BLaER1 treated with 17β-estradiol and CSF1 and Interleukin-3, amounts not matched to agents 10 nM and 100 nM (cell line): ENCODE results near the gene ROBO1.
A peak's percentile ranks its signal among the peaks of the same experiment; 100 is the strongest.
"Not testable (repeated sequence)": the region's sequence is repeated elsewhere in the genome, so short reads cannot be mapped to it uniquely, and the experiment has no call there.

Experiments used
- H3K27ac ChIP-seq, 11 experiments: shearing (Covaris generic); formaldehyde crosslinking; 2 replicates each; pipeline ENCODE4 v1.8.1; 2022
- H3K27me3 ChIP-seq, 11 experiments: shearing (Covaris generic); formaldehyde crosslinking; 2 replicates each; pipeline ENCODE4 v1.8.1; 2022
- H3K36me3 ChIP-seq, 11 experiments: shearing (Covaris generic); formaldehyde crosslinking; 2 replicates each; pipeline ENCODE4 v1.8.1; 2022
- H3K4me1 ChIP-seq, 10 experiments: shearing (Covaris generic); formaldehyde crosslinking; 2 replicates each; pipeline ENCODE4 v1.8.1; 2022
- H3K4me2 ChIP-seq, 11 experiments: shearing (Covaris generic); formaldehyde crosslinking; 2 replicates each; pipeline ENCODE4 v1.8.1; 2022
- H3K4me3 ChIP-seq, 10 experiments: shearing (Covaris generic); formaldehyde crosslinking; 2 replicates each; pipeline ENCODE4 v1.8.1; 2022
- H3K9ac ChIP-seq, 11 experiments: shearing (Covaris generic); formaldehyde crosslinking; 2 replicates each; pipeline ENCODE4 v1.8.1; 2022
- H3K9me3 ChIP-seq, 11 experiments: shearing (Covaris generic); formaldehyde crosslinking; replicated peaks in 1 of 11; 2 replicates each; pipeline ENCODE4 v1.8.1; 2022
- H4K20me1 ChIP-seq, 11 experiments: shearing (Covaris generic); formaldehyde crosslinking; 2 replicates each; pipeline ENCODE4 v1.8.1; 2022
- Cebpa-rat ChIP-seq, 11 experiments: shearing (Covaris generic); IDR thresholded peaks; 2 replicates each; pipeline ENCODE4 v1.8.1; 2022

ROBO1 gene

GRCh38 chr3:79543218-79543982, 224.4 kb downstream of the ROBO1 start:
- H3K27ac ChIP-seq, result no peak overlapping the region
- peaks cover 0 to 8% (median 0%) of the 10 kb centered on the region in 10 experiments; a peak in 3 of 20 replicates for H3K4me1 ChIP-seq
- no peak overlapping the region for H3K9ac ChIP-seq
- H3K27me3 ChIP-seq, result no peaks in the 10 kb centered on the region
- no peaks in the 10 kb centered on the region for H3K36me3 ChIP-seq
- TF ChIP-seq Cebpa-rat (IDR thresholded peaks at IDR 0.05), result no peak
- H4K20me1 ChIP-seq, result no peaks in the 10 kb centered on the region
- no peaks in the 10 kb centered on the region for H3K9me3 ChIP-seq
- no peak overlapping the region for H3K4me3 ChIP-seq
- H3K4me2 ChIP-seq, result peak overlapping the region in 1 of 11 experiments; percentile 27; a peak in 1 of 22 replicates

DNA sequence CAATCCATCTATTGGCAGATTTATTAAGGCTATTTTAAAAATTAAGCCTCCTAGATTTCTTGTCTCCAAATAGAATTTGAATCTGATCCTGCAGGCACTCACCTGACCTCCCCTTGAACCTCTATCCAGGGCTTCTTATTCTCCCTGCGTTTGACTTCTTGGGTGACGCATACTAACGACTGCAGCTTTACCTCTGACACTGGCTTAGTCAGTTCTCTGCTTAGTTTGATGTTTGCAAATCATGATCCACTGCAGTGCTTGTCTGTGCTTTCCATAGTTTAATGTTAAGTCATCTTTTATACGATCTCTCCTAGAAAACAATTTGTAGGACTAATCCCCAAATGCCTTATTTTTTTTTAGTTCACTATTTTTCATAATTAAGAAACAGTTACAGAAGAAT, 233.1 kb downstream of the ROBO1 start:
- no peaks in the 10 kb centered on the region for H4K20me1 ChIP-seq

GRCh38 chr3:79531566-79532295, 236.1 kb downstream of the ROBO1 start:
- Histone ChIP-seq H3K36me3 (no peaks in the 10 kb centered on the region), H3K27ac (no peak overlapping the region), H3K4me3 (no peak overlapping the region), H3K4me2 (no peak overlapping the region), H4K20me1 (no peaks in the 10 kb centered on the region), H3K9ac (no peak overlapping the region), H3K4me1 (no peaks in the 10 kb centered on the region), H3K9me3 (no peaks in the 10 kb centered on the region), H3K27me3 (no peaks in the 10 kb centered on the region)
- no peak for TF ChIP-seq Cebpa-rat (IDR thresholded peaks at IDR 0.05)

More for the DNA sequence above, 233.1 kb downstream of the ROBO1 start:
- no peaks in the 10 kb centered on the region for H3K36me3 ChIP-seq
- H3K4me3 ChIP-seq, result no peak overlapping the region
- no peak overlapping the region for H3K4me2 ChIP-seq
- H3K9ac ChIP-seq, result no peak overlapping the region
- H3K27ac ChIP-seq, result no peak overlapping the region
- no peaks in the 10 kb centered on the region for H3K4me1 ChIP-seq
- H3K27me3 ChIP-seq, result no peaks in the 10 kb centered on the region
- no peak for TF ChIP-seq Cebpa-rat (IDR thresholded peaks at IDR 0.05)
- no peaks in the 10 kb centered on the region for H3K9me3 ChIP-seq

DNA sequence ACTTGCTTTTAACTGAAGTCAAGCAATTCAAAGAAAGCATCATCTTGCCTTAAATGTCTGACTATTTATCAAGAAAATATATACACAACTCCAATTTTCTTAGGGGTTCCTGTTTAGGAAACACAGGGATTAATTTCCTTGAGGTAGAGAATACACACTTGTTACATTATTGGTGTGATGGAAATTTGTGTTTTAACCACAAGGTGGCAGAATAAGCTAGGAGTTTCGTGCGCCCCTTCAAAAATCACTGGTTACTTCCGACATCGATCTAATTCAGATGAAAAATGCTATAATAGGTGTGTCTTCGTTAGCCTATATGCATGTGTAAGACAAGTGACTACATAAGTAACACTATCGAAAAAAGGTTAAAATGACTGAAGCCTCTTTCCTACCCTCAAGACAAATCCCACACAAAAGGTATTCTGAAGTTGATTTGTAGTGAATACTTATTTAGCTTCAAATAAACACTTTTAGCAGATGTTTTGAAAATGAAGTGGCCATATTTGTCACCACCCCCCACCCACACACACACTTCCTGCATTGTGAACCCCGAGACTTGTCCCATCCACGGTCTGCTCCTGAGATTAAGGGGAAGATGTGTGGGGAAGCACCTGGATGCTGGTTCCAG, 246.5 kb downstream of the ROBO1 start:
- peak overlapping the region in 6 of 11 experiments; percentile 13 to 79 (median 35); a peak in 7 of 22 replicates for H3K4me2 ChIP-seq

DNA sequence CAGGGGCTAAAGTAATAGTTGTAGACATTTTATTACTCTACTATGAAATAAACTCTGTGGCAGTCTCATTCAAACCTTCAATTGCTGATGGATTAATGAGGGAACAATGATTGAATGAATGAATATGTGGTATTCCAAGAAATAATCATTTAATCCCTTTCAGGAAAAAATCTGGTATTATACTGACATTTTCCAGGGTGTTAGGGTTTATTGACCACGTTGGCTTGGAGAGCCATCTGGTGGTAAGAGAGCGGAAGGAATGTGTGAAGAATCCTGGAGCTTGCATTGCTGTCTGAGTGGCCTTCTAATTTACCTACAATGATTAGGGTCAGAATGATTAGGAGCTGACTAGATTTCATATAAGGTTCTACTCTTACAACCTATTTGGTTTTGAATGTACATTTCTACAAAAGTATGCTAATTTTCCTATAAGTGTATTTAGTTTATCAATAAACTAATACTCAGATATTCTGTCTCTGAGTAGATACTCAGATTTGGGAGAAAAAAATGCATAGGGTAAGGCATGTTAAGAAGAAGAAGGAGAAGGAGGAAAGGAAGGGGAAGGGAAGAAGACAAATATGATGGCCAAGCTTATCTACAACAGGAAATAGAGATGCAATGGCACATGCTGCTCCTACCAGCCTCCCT, 249.9 kb downstream of the ROBO1 start:
- H3K9me3 ChIP-seq, result no peaks in the 10 kb centered on the region
- no peak for TF ChIP-seq Cebpa-rat (IDR thresholded peaks at IDR 0.05)

More for the DNA sequence above, 246.5 kb downstream of the ROBO1 start:
- no peaks in the 10 kb centered on the region for H3K36me3 ChIP-seq
- H3K9me3 ChIP-seq, result no peaks in the 10 kb centered on the region
- no peaks in the 10 kb centered on the region for H3K27me3 ChIP-seq
- H3K9ac ChIP-seq, result no peak overlapping the region; a peak in 1 of 22 replicates
- no peak overlapping the region for H3K27ac ChIP-seq
- no peaks in the 10 kb centered on the region for H3K4me1 ChIP-seq
- no peak for TF ChIP-seq Cebpa-rat (IDR thresholded peaks at IDR 0.05)
- no peak overlapping the region for H3K4me3 ChIP-seq
- no peaks in the 10 kb centered on the region for H4K20me1 ChIP-seq

GRCh38 chr3:79516795-79517194, 251.0 kb downstream of the ROBO1 start:
- Histone ChIP-seq H3K4me3 (no peak overlapping the region), H4K20me1 (no peaks in the 10 kb centered on the region), H3K27ac (no peak overlapping the region), H3K9ac (no peak overlapping the region), H3K27me3 (no peaks in the 10 kb centered on the region), H3K9me3 (no peaks in the 10 kb centered on the region), H3K4me2 (no peak overlapping the region), H3K36me3 (no peaks in the 10 kb centered on the region), H3K4me1 (no peaks in the 10 kb centered on the region)
- TF ChIP-seq Cebpa-rat (IDR thresholded peaks at IDR 0.05), result no peak

More for the DNA sequence above, 249.9 kb downstream of the ROBO1 start:
- no peak overlapping the region for H3K4me2 ChIP-seq
- H4K20me1 ChIP-seq, result no peaks in the 10 kb centered on the region
- H3K27me3 ChIP-seq, result no peaks in the 10 kb centered on the region
- H3K36me3 ChIP-seq, result no peaks in the 10 kb centered on the region
- no peak overlapping the region for H3K4me3 ChIP-seq
- no peak overlapping the region for H3K9ac ChIP-seq
- no peak overlapping the region for H3K27ac ChIP-seq
- H3K4me1 ChIP-seq, result no peaks in the 10 kb centered on the region

DNA sequence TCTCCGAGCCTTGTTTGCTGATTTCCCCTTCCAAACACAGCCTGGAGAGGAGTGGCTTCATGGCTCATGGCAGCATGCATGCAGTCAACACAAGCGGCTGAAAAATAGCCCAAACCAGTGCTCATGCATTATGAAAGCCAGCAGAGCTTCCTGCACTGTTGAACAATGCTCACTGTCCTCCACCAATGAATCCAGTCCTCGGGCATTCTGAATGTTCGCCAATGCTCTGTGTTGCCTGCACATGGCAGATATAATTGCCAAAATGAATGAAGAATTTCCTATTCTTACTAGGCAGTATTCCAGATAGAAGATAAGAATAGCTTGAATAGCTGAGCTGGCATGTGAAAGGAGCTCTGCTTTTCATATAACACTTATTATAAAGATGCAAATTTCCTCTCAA, 252.7 kb downstream of the ROBO1 start:
- no peak overlapping the region for H3K9ac ChIP-seq
- no peaks in the 10 kb centered on the region for H3K27me3 ChIP-seq
- no peaks in the 10 kb centered on the region for H3K36me3 ChIP-seq
- H3K4me3 ChIP-seq, result no peak overlapping the region
- H3K27ac ChIP-seq, result no peak overlapping the region
- TF ChIP-seq Cebpa-rat (IDR thresholded peaks at IDR 0.05), result no peak
- H3K4me1 ChIP-seq, result no peaks in the 10 kb centered on the region
- no peaks in the 10 kb centered on the region for H4K20me1 ChIP-seq
- no peak overlapping the region for H3K4me2 ChIP-seq
- H3K9me3 ChIP-seq, result 0 out of 22 replicates have a peak, but pooled peaks cover 0 to 4% (median 0%) of the 10 kb centered on the region in 11 experiments

DNA sequence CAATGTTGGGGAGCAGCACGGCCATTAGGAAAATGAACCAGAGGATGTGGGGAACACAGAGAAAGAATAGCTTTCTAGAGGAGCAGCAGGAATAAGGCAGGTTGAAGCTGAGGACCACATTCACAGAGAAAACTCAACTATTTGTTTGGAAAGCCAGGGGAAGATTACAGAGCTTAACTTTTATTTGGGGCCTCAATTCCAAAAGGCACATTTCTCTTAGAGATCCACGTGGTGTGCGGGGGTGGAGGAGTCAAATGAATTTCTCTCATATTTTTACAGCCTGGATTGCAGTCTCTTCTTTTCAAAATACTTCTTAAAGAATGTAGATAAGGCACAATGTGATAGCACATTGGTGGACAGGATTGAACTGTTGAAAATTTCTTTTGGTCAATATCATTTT, 253.7 kb downstream of the ROBO1 start:
- Histone ChIP-seq H3K27ac (no peak overlapping the region), H4K20me1 (no peaks in the 10 kb centered on the region), H3K36me3 (no peaks in the 10 kb centered on the region), H3K27me3 (no peaks in the 10 kb centered on the region), H3K4me2 (no peak overlapping the region), H3K9ac (no peak overlapping the region), H3K4me3 (no peak overlapping the region), H3K9me3 (0 out of 22 replicates have a peak, but pooled peaks cover 0 to 4% (median 0%) of the 10 kb centered on the region in 11 experiments), H3K4me1 (no peaks in the 10 kb centered on the region)
- no peak for TF ChIP-seq Cebpa-rat (IDR thresholded peaks at IDR 0.05)

- Histone ChIP-seq H3K9me3 (peaks cover 8 to 17% (median 11%) of the 10 kb centered on the region in 11 experiments; a peak in 21 of 22 replicates), H3K4me2 (no peak overlapping the region), H3K9ac (no peak overlapping the region), H3K27me3 (no peaks in the 10 kb centered on the region), H3K4me3 (no peak overlapping the region), H3K27ac (no peak overlapping the region), H3K4me1 (no peaks in the 10 kb centered on the region), H4K20me1 (no peaks in the 10 kb centered on the region), H3K36me3 (no peaks in the 10 kb centered on the region)
- TF ChIP-seq Cebpa-rat (IDR thresholded peaks at IDR 0.05), result no peak
Observed at GRCh38 chr3:79506751-79507150, 261.0 kb downstream of the ROBO1 start.

- H4K20me1 ChIP-seq, H3K4me1 ChIP-seq, H3K27ac ChIP-seq, H3K4me2 ChIP-seq, H3K9ac ChIP-seq, H3K4me3 ChIP-seq, H3K36me3 ChIP-seq, H3K27me3 ChIP-seq: not testable (repeated sequence)
- H3K9me3 ChIP-seq, result peaks cover 8 to 16% (median 12%) of the 10 kb centered on the region in 11 experiments; a peak in 21 of 22 replicates
Observed at GRCh38 chr3:79502216-79502681, 265.5 kb downstream of the ROBO1 start.
